Sigmoid colon (tissue), 7 donors: Measurements from ENCODE around the gene SAP30BP. TPM values are rescaled to one million over a fixed set of nuclear protein-coding genes. Genes with fewer than 3 reads are reported as not detected.

Source experiments
- DNase-seq: peaks from one replicate; pipeline ENCODE4 v3.0.0-alpha.2; 2019
- H3K27ac ChIP-seq, 4 donors: fragments of 200-600 bp; sonication (generic); one replicate each; pipeline ENCODE4 v1.5.1; 2016 to 2019; ENCODE audit warnings: mild to moderate bottlenecking in 1 of 4
- H3K27me3 ChIP-seq, 3 donors: fragments of 200-600 bp; sonication (generic); one replicate each; pipeline ENCODE4 v1.5.1; 2019; ENCODE audit warnings: mild to moderate bottlenecking in 1 of 3
- H3K36me3 ChIP-seq, 4 donors: fragments of 200-600 bp; sonication (generic); one replicate each; pipeline ENCODE4 v1.5.1; 2016 to 2019
- H3K4me1 ChIP-seq, 4 donors: fragments of 200-600 bp; sonication (generic); one replicate each; pipeline ENCODE4 v1.5.1; 2017 to 2019
- H3K4me3 ChIP-seq, 4 donors: fragments of 200-600 bp; sonication (generic); one replicate each; pipeline ENCODE4 v1.5.1; 2017 to 2019; ENCODE audit warnings: mild to moderate bottlenecking in 2 of 4, moderate library complexity in 1 of 4
- H3K9me3 ChIP-seq, 4 donors: fragments of 200-600 bp in 3 of 4; sonication (generic) in 3 of 4; one replicate each; pipeline versions ENCODE4 v1.5.1 to v1.6.1; 2013 to 2019
- EP300 ChIP-seq, 4 donors: sonication (generic); formaldehyde crosslinking; IDR thresholded peaks; one replicate each; pipeline ENCODE4 v1.6.1; 2017; ENCODE audit warnings: antibody characterized with exemption in 4 of 4
- POLR2A ChIP-seq, 2 donors: fragments of 450-650 bp; IDR thresholded peaks; one replicate each; pipeline ENCODE4 v1.6.1; 2016; ENCODE audit warnings: antibody characterized with exemption in 2 of 2, mild to moderate bottlenecking in 2 of 2, moderate library complexity in 2 of 2
- POLR2AphosphoS5 ChIP-seq, 4 donors: sonication (generic); formaldehyde crosslinking; IDR thresholded peaks; one replicate each; pipeline ENCODE4 v1.6.1; 2017; ENCODE audit warnings: antibody characterized with exemption in 4 of 4
- WGBS, 2 donors: extraction: QIAGEN DNeasy Blood & Tissue Kit; methylation state at CpG; one replicate each; pipeline ENCODE4 v1.1.7; 2013; 5-methylcytosine and 5-hydroxymethylcytosine counted together
- intact Hi-C: fragments of 100-400 bp; cut with DNase I; formaldehyde crosslinking; loops from one replicate; pipeline ENCODE4 v1.15.1; 2023
- polyA plus RNA-seq, 3 donors: library from polyadenylated mRNA; stranded (reverse); fragments of 200-250 nt; gene quantifications; one replicate each; pipeline ENCODE4 v1.2.3, GENCODE V29; 2013
- total RNA-seq, 4 donors: library from RNA; depleted of rRNA; stranded (reverse); fragments of >200 nt; gene quantifications; one replicate each; pipeline ENCODE4 v1.1.0, GENCODE V29; 2016
- TF ChIP-seq, protein P1 (sequence below), 4 experiments: fragments of 450-650 bp in 3 of 4; fragments of 200-600 bp in 1 of 4; IDR thresholded peaks; one replicate each; pipeline ENCODE4 v1.5.1; 2016 to 2019; ENCODE audit warnings: antibody characterized with exemption in 4 of 4, mild to moderate bottlenecking in 3 of 4, moderate library complexity in 2 of 4
- donor health status: healthy with polysubstance abuse.
- donor health status: Bipolar disorder and iron deficiency.
- donor health status: healthy.

Gene SAP30BP
- total and polyA plus RNA-seq, 7 donors, result 53.2 to 96.9 (median 60.4) TPM

GRCh38 chr17:75625813-75626486, 41.2 kb upstream of the SAP30BP start:
- intact Hi-C loops, result no loop called here
- Histone ChIP-seq H3K36me3 (peaks cover 0 to 45% (median 14%) of the 10 kb centered on the region in 4 donors), H3K4me1 (no peaks in the 10 kb centered on the region), H3K27me3 (no peaks in the 10 kb centered on the region), H3K4me3 (no peak overlapping the region), H3K9me3 (no peaks in the 10 kb centered on the region), H3K27ac (no peak overlapping the region)
- no peak for TF ChIP-seq POLR2A (IDR thresholded peaks at IDR 0.05)
- TF ChIP-seq, protein P1, sequence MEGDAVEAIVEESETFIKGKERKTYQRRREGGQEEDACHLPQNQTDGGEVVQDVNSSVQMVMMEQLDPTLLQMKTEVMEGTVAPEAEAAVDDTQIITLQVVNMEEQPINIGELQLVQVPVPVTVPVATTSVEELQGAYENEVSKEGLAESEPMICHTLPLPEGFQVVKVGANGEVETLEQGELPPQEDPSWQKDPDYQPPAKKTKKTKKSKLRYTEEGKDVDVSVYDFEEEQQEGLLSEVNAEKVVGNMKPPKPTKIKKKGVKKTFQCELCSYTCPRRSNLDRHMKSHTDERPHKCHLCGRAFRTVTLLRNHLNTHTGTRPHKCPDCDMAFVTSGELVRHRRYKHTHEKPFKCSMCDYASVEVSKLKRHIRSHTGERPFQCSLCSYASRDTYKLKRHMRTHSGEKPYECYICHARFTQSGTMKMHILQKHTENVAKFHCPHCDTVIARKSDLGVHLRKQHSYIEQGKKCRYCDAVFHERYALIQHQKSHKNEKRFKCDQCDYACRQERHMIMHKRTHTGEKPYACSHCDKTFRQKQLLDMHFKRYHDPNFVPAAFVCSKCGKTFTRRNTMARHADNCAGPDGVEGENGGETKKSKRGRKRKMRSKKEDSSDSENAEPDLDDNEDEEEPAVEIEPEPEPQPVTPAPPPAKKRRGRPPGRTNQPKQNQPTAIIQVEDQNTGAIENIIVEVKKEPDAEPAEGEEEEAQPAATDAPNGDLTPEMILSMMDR (IDR thresholded peaks at IDR 0.05), result peak in 3 of 4 experiments; percentile 11 to 47 (median 40)
- no peak for DNase-seq
- 86 to 89% methylated on average over 15 of the region's 15 CpGs for whole genome bisulfite sequencing, 2 donors

DNA sequence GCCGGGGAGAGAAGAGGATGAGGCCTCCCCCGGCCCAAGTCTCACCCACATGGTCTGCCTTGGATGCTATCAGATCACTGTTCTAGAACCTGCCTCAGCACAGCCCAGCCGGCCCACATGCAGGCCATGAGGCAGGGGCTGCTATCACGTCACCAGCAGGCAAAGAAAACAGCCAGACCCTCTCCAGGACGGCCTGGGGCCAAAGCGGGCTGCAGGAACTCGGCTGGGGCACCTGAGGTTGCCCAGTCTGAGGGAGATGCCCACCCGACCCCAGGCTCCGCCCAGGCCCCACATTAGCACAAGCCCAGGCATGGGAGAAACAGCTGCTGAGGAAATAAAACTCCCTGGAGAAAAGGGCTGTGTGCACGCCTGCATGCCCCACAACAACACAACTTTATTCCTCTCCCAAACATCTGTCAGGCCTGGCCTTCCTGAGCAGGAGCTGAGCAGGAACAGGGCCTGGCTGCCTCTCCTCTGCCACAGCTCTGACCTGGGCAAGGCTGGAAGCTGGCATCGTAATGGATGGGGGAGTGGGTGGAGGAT, 40.6 kb upstream of the SAP30BP start:
- DNase-seq, result no peak
- Histone ChIP-seq H3K9me3 (no peaks in the 10 kb centered on the region), H3K27me3 (no peaks in the 10 kb centered on the region), H3K27ac (no peak overlapping the region), H3K4me3 (no peak overlapping the region), H3K36me3 (peaks cover 0 to 39% (median 14%) of the 10 kb centered on the region in 4 donors), H3K4me1 (no peaks in the 10 kb centered on the region)
- intact Hi-C loops, result no loop called here
- whole genome bisulfite sequencing, 2 donors, result 80 to 83% methylated on average over 11 of the region's 11 CpGs
- TF ChIP-seq, protein P1 (IDR thresholded peaks at IDR 0.05), result no peak
- TF ChIP-seq POLR2A (IDR thresholded peaks at IDR 0.05) (no peak), POLR2AphosphoS5 (IDR thresholded peaks at IDR 0.05) (no peak), EP300 (IDR thresholded peaks at IDR 0.05) (no peak)

- no peaks in the 10 kb centered on the region for H3K4me1 ChIP-seq
- no peak overlapping the region for H3K27ac ChIP-seq
- TF ChIP-seq POLR2A (IDR thresholded peaks at IDR 0.05) (no peak), EP300 (IDR thresholded peaks at IDR 0.05) (no peak), POLR2AphosphoS5 (IDR thresholded peaks at IDR 0.05) (no peak)
- TF ChIP-seq, protein P1 (IDR thresholded peaks at IDR 0.05), result no peak
- H3K36me3 ChIP-seq, result peaks cover 0 to 39% (median 14%) of the 10 kb centered on the region in 4 donors
- intact Hi-C loops, result no loop called here
- 93% methylated on average over 10 of the region's 10 CpGs for WGBS, 2 donors
- no peaks in the 10 kb centered on the region for H3K9me3 ChIP-seq
- no peak overlapping the region for H3K4me3 ChIP-seq
- no peaks in the 10 kb centered on the region for H3K27me3 ChIP-seq
- DNase-seq, result no peak
Observed at GRCh38 chr17:75627094-75627493, 40.0 kb upstream of the SAP30BP start.

DNA sequence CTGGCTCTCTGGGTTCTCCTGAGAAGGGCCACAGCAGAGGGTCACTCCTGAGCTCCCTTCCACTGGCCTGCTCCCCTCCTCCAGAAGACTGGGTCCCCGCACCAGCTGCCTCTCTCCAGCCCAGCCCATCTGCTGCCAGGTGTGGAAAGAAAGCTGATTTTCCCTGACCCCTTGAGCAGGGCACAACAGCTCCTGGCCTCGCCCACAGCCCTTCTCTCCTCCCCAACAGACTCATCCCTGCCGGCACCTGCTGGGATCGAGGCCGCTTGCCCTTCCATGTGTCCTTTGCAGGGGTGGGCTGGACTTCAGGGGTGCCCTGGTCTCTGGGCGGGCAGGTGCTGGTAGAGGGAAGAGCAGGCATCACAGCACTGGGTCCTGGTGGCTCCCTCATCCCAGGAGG, 38.7 kb upstream of the SAP30BP start:
- Histone ChIP-seq H3K27ac (no peak overlapping the region), H3K9me3 (no peaks in the 10 kb centered on the region), H3K4me3 (no peak overlapping the region), H3K4me1 (peaks cover 0 to 10% (median 9%) of the 10 kb centered on the region in 4 donors), H3K36me3 (peaks cover 0 to 39% (median 14%) of the 10 kb centered on the region in 4 donors), H3K27me3 (no peaks in the 10 kb centered on the region)
- DNase-seq, result no peak
- 59 to 83% methylated on average over 6 of the region's 6 CpGs for WGBS, 2 donors
- intact Hi-C loops, result no loop called here
- no peak for TF ChIP-seq POLR2A (IDR thresholded peaks at IDR 0.05)
- TF ChIP-seq, protein P1 (IDR thresholded peaks at IDR 0.05), result no peak
- no peak for TF ChIP-seq EP300 (IDR thresholded peaks at IDR 0.05)
- no peak for TF ChIP-seq POLR2AphosphoS5 (IDR thresholded peaks at IDR 0.05)
